ENCODE results near the gene ADGRL2. TPM values are rescaled to one million over a fixed set of nuclear protein-coding genes. Genes with fewer than 3 reads are reported as not detected.
"Not testable (repeated sequence)": the region's sequence is repeated elsewhere in the genome, so short reads cannot be mapped to it uniquely, and the experiment has no call there.

The ADGRL2 gene
- total RNA-seq, 1 donor from 2014 or later: 36.5 TPM

DNA sequence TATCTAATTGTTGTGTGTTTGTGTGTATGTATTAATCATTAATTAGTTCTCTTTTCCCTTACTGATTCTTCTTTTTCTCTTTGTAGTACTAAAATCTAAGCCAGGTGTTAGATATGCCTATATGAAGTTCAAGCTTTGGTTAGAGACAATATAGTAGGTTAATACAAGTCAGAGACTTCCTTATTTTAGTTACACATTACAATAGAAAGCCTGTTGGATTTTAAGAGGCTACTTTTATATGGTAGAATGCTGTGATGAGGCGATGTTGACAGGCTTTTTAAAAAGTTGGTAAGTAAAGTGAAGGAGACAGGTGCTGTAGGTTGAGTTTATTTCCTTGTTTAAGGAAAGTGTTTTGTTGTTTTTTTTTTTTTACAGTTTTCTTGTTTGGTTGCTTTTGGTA is 45.9 kb downstream of the ADGRL2 start:
- no peak for DNase-seq (ENCODE audit: low spot score)
- no peak for ATAC-seq

DNA sequence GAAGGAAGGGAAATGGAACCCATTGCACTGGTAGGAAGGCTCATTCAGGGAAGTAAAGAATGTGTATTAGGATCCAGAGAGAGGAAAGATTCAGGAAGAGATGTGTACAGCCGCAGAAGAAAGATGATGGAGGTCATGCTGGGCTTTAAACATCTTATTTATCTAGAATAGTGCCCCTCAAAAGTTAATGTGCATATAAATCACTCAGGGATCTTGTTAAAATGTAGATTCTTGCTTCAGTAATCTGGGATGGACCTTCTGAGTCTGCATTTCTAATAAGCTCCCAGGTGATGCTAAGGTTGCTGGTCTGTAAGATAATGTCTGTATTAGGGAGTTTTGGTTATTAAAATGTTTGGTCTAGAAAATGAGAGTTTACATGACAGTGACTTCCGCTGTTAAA is 46.3 kb downstream of the ADGRL2 start:
- DNase-seq (ENCODE audit: low spot score) (no peak), ATAC-seq (no peak)

DNA sequence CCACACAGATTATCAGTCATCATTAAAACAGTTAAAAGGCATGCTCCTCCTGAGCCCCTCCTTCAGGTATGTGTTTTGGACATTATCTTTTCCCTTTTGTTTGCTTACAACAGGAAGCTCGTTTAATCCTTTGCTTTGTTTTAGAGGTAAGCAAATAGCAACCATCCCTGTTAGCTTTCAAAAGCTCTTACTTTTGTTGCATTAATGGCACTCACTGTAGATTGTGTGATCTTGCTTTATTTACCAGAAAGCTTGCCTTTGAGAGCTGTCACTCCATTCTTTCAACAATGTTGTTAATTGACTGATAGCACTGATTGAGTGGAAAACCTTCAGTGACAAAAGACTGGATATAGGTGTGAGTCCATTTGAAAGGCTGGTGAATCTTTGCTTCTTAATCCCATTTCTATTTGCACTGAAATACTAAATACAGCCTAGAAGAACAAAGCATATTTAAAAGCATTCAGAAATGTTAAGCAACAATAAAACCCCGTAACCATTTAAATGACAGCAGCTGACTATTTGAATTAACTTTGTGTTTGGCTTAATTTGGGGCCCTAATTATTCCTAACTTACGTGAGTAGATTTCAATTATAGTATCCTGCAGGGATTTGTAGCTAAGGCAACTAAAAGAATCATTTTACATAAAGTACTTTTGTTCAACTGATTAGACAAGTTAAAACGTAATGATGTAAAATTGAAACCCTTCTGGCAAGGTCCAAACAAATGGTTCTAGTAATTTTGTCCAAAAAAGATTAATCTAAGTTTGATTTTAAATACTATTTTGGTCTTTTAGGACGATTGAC is 48.3 kb downstream of the ADGRL2 start:
- ATAC-seq (no peak), DNase-seq (ENCODE audit: low spot score) (no peak)

DNA sequence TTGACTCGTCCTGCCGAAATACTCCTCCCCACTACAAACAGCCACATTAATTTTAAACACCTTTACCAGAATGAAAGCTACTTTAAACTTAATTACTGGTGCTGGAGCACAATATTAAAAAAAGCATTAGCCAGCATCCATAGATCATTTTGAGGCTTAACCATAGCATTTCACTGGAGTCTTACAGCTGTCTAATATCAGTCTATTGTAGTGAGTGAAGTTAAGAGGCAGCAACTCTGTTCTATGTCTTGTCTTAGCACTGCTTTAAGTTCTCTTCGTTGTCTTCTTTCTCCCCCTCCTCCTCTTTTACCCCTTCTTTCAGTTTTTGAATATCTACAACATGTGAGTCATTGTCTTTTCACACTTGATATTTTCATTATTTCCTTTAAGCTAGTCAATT is 49.3 kb downstream of the ADGRL2 start:
- DNase-seq (ENCODE audit: low spot score): no peak
- no peak for ATAC-seq

DNA sequence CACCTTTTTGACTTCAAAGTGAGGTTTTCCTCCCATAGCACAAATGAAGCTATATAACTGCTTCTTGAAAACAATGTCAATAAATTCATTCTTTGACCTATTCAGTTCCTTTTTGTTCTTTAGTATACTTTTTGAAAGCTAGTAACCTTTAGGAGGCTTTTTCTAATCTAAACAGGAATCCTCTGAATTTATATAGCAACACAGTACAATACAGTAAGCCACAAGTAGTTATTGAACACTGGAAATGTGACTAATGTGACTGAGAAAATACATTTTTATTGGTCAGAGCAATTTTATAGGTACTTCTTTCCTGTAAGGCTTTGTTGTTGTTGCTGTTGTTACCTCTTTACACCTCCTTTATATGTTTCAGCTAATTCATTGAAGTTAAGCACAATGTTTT is 49.8 kb downstream of the ADGRL2 start:
- DNase-seq (ENCODE audit: low spot score): no peak
- ATAC-seq: no peak

DNA sequence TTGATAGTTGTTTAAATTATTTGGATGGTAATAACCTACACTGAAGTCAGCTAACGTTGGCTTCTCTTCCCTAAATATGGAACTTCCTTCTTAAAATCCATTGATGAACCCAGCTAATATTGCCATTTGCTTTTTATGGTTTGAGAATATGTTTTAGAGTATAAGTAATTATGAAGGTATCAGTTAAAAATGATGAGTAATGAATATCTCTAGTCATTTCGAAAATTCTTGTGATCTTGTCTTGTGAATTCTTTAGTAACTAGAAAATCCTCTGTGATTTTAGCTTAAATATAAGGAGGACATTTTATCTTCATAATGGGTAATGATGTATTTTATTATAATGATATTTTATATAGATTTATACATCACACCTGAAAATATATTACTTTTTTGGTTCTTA is 50.5 kb downstream of the ADGRL2 start:
- DNase-seq (ENCODE audit: low spot score) (no peak), ATAC-seq (no peak)

DNA sequence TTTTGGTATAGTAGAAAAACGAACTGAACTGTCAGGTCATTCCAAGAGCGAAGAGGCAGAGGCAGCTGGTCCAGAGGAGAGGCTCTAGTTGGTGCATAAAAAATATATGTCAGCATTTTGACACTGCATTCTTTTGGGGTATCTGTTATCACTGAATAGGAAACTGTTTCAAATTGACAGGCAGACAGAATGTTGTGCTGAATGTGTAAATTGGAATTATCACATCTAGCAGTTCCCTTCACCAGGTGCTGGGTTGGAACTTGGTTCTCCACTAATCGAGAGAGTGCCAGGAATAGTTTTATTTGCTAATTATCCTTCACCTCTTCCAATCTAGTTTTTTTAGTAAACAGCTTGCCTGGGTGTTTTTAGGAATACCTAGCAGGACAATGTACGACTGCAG is 52.2 kb downstream of the ADGRL2 start:
- ATAC-seq: no peak
- DNase-seq (ENCODE audit: low spot score): no peak

DNA sequence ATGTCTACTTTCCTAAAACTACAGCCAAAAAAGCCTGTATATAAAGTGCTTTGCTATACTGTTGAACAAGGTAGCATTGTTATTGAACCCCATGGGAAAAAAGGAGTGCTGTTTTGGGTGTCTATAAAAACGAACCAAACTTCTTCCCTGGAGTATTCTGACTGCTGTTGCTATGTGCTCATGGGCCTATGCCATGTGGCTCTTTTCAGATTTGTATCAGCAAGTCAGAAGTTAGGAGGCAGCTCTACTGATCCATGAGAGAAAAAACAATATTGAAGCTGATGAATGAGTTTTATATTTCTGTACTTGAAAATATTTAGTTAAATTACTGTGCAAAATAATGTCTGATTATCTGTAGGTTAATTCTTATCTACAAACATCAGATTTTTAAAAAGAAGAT is 66.5 kb downstream of the ADGRL2 start:
- ATAC-seq (no peak), DNase-seq (ENCODE audit: low spot score) (no peak)

DNA sequence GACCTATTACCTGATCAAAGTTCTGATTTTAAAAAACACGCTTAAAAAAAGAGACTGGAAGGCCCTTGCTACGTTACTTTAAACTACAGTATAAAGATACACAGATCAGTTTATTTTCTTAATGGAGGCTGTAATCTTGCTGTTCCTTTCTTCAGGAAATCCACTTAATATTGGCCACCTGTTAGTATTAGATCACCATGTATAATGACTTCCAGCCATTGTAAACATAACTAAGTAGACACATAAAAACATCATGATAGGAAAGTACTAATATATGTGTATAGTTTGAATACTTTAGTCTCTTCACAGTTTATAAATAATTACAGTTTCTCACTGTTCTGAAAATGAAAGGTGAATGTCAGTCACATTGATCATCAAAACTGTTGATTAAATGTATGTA is 68.6 kb downstream of the ADGRL2 start:
- ATAC-seq (no peak), DNase-seq (ENCODE audit: low spot score) (no peak)

DNA sequence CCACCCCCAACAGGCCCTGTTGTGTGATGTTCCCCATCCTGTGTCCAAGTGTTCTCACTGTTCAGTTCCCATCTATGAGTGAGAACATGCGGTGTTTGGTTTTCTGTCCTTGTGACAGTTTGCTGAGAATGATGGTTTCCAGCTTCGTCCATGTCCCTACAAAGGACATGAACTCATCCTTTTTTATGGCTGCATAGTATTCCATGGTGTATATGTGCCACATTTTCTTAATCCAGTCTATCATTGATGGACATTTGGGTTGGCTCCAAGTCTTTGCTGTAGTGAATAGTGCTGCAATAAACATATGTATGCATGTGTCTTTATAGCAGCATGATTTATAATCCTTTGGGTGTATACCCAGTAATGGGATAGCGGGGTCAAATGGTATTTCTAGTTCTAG is 70.4 kb downstream of the ADGRL2 start:
- not testable (repeated sequence) for ATAC-seq; DNase-seq (ENCODE audit: low spot score)

DNA sequence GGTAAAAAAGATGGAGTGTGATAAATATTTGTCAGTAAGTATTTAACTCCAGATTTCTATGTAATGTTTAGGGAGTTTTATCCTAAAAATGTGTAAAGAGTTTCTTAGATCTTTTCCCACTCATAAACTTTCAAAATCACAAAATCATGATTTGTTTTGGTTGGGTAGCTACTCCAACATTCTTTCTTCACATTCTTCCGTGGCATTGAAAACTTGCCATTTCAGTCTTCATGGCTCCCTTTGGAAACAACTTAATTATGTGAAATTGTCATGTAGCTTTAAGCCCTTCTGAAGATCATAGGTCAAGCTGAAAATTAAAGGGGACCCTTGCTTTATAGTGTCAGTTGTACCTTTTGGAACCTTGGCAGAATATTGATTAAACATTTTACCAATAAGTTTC is 73.2 kb downstream of the ADGRL2 start:
- DNase-seq (ENCODE audit: low spot score): no peak
- ATAC-seq: no peak

DNA sequence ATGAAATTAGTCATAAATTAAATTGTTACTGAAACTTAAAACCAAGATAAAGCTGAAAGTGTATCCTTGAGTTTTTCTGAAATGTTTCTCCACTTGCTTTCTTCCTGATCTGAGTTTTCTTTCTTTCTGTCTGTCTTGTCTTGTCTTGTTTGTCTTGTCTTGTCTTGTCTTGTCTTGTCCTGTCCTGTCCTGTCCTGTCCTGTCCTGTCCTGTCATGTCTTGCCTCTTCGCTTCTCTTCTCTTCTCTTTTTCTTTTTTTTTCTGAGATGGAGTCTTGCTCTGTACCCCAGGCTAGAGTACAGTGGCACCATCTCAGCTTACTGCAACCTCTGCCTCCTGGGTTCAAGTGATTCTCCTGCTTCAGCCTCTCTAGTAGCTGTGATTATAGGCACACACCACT is 73.7 kb downstream of the ADGRL2 start:
- DNase-seq (ENCODE audit: low spot score) (no peak), ATAC-seq (no peak)

DNA sequence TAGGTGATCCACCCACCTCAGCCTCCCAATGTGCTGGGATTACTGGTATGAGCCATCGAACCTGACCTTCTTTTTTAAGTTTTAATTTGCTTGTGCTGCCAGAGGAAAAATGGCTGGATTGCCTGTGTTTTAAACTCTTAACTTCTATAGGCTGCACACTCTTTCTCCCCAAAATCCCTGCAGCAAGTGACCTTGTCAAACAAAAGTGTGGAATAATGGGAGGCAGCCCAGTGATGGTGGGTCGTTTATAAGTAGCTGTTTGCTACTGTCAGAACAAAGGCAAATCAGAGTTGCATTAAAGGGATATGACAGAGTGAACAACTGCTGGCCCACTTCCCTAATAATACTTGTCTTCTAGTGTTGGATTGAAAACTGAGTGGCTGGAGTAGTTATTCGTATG is 74.2 kb downstream of the ADGRL2 start:
- no peak for ATAC-seq
- no peak for DNase-seq (ENCODE audit: low spot score)

DNA sequence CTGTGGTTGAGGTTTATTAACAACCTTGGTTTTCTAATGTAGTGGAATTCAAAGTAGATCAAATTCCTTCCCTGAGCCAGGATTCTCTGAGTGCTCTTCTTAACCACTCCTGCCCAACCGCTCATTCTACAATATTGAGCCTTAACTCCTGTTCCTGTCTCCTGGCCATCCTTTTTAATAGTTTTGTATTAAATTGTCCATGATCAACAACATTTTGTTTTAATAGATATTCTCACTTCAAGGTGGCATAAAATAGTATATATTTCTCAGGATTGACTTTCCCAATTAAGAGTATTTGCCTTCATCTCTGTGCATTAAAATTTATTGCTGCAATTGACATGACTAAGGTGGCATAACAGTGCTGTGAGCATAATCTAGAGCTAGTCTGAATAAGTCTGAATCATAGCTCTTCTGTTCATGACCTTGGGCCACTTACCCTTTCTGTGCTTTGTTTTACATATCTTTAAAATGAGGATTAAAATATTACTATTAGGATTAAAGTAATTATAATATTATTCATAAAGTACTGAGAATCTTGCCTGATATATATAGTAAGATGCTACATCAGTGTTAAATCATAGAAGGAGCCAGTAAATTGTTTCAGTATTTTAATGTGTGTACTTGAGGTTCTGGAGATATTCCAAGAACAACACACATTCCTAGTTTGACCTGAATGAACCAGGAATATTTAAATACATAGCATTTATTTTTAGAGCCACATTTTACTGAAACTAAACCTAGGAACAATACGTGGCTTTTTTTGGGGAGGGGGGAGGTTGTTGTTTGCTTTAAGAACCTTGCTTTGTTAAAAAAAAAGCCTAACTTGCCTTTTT is 76.4 kb downstream of the ADGRL2 start:
- peak; percentile 54 for ATAC-seq
- no peak for DNase-seq (ENCODE audit: low spot score)

DNA sequence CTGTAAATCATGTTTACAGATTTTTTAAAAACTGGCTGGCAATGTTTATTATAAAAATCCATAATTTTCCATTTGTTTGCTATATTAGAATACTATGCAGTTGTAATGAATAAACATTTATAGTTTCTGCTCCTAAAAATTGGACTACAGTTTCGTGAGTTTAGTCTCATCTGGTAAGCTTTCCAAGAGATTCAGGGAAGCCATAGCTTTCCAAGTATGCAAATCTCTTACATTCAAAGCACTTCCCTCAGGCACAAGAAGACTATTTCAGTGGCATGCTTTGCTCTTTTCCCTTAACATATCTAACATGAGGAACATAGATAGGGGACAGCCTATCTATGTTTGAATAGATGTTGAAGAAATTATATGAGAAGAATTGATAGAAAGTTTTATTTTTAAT is 77.2 kb downstream of the ADGRL2 start:
- ATAC-seq: peak; percentile 33
- DNase-seq (ENCODE audit: low spot score): no peak

DNA sequence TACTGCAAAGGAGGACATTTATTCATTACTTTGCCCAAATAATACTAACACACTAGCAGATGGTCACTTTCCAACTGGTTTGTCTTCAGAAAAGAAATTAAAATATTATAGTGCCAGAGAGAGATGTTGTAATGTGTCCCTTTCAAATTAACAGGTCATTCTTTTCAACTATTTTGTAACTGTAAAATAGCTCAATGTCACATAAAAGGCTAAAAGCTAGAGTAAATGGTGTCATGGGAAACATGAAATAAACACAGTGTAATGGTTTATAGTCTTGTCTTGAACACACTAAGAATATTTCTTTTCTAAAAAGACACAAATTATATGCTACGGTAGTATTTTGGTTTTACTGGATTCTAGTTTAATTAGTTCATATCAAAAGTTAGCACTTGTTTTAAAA is 77.8 kb downstream of the ADGRL2 start:
- ATAC-seq (peak; percentile 18), DNase-seq (ENCODE audit: low spot score) (no peak)

DNA sequence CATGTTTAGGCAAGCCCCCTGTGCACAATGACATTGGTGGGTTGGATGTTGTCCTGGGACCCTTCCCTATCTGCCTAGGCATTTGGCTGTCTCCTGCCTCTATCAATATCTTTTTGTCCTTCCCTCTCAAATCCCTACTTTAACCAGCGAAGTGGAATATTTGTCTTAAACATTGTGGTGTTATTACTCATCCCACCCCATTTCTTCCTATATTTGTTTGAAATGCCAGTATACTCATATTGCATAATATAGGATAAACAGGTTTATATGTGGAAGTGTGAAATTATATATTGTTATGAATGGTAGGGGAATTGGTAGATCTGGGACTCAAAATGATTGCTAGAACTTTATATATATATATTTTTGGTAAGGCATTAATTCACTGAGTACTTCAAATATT is 80.0 kb downstream of the ADGRL2 start:
- ATAC-seq (no peak), DNase-seq (ENCODE audit: low spot score) (no peak)

DNA sequence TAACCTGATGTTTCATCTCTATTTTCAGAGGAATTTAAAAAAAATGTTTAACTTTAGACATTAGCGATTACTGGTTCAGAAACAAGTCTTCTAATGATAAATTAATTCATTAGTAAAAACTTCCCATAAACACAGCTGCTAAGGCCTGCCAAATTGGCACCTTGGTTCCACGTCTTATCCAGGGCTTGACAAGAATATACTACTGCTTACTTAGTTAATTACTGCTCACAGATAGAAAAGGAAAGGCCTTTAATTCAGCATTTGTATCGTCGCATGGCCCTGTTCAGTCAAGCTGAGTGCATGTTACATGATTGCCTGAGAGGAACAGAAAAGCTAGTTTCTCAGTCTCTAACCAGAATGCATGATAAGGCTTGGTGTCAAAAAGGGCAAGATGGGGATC is 84.6 kb downstream of the ADGRL2 start:
- ATAC-seq: no peak
- no peak for DNase-seq (ENCODE audit: low spot score)

DNA sequence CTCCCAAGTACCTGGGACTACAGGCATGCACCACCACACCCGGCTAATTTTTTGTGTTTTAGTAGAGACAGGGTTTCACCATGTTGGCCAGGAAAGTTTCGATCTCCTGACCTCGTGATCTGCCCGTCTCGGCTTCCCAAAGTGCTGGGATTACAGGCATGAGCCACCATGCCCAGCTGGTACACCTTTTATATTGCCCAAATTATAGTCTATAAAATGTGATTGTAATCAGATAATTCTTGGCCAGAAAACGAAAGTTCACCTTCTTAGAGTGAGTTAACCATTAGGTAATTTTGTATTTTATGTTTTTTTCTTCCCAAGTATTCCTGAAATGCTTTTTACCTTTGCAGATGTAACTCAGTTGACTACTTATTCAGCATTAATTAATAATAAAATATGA is 85.6 kb downstream of the ADGRL2 start:
- ATAC-seq; DNase-seq (ENCODE audit: low spot score): not testable (repeated sequence)

DNA sequence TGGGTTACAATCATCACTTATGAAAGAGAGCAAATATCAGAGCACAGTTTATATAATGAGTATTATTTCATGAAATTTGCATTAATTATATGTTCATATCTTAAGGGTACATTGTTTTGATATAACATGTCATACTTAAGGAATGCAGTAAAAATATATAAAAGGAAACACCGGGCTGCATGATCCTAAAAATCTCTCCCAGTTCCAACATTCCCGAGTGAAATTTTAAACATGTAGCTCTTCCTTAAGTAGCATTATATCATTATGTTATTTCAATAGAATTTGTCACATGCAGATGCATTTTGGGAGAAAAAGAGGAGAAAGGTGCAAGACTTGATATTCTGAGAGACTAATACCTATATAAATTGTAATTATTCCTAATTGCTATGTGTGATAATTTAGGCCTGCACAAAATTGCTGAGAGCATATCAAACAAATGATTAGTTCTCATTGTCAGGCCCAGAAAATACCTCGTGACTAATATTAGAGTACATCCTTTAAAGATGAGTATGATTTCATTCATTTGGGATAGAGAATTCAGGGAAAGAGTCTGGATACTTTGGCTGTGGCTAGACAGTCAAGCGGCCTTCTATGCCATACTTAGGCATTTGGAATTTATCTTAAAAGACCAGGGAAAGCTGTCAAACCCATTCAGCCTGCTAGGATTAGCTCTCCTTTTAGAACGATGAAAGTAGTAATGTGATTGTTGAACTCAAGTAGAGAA is 86.8 kb downstream of the ADGRL2 start:
- DNase-seq (ENCODE audit: low spot score): no peak
- no peak for ATAC-seq

DNA sequence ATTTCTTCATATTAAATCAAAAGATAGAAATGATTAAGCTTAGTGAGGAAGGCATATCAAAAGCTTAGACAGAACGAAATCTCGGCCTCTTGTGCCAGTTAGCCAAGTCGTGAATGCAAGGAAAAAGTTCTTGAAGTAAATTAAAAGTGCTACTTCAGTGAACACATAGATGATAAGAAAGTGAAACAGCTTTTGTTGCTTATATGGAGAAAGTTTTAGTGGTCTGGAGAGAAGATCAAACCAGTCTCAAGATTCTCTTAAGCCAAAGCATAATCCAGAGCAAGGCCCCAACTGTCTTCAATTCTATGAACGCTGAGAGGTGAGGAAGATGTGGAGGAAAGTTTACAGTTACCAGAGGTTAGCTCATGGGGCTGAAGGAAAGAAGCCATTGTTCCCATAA is 88.4 kb downstream of the ADGRL2 start:
- no peak for DNase-seq (ENCODE audit: low spot score)
- no peak for ATAC-seq

DNA sequence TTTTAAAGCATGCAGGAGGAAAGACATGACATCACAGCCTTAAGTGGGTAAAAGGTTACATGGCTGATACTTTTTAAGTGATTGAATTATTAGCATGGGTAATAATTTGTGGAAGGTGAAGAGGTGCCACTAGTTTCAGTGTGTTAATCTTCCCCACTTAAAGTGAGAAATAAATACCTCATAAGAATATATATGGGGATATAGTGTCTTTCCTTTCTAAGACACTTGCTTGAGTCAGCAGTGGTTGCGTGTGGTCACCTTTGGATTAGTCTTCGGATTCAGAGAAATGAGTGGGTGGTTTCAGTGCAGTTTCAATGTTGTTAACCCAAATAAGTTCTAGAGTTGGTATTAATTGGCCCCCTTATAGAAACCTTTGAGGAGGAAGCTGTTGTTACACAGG is 94.1 kb downstream of the ADGRL2 start:
- ATAC-seq (peak; percentile 21), DNase-seq (ENCODE audit: low spot score) (no peak)

Measured in left lobe of liver (tissue), 2 donors.